ENCODE results near the gene ZBTB4.

The ZBTB4 gene

DNA sequence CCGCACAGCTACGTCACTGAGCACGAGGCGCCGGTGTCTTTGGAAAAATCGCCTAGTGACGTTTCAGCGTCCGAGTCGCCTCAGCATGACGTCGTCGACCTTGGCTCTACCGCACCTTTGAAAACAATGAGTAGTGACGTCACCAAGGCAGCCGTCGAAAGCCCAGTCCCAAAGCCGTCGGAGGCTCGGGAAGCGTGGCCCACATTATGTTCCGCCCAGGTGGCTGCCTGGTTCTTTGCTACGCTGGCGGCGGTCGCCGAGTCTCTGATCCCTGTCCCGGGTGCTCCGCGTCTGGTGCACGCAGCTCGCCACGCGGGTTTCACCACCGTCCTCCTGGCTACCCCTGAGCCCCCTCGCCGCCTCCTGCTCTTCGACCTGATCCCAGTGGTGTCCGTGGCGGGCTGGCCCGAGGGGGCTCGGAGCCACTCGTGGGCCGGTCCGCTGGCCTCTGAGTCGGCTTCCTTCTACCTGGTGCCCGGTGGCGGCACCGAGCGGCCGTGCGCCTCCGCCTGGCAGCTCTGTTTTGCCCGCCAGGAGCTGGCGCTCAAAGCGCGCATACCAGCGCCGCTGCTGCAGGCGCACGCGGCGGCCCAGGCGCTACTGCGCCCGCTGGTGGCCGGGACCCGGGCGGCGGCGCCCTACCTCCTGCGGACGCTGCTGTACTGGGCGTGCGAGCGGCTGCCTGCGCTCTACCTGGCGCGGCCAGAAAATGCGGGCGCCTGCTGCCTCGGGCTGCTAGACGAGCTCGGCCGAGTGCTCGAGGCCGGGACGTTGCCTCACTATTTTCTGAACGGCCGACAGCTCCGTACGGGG lies 42.7 kb downstream of the ZBTB4 start:
- H3K4me3 ChIP-seq (replicated peaks; ENCODE audit: low read depth, low read length): peak overlapping the region; percentile 22
- TF ChIP-seq, protein P1, sequence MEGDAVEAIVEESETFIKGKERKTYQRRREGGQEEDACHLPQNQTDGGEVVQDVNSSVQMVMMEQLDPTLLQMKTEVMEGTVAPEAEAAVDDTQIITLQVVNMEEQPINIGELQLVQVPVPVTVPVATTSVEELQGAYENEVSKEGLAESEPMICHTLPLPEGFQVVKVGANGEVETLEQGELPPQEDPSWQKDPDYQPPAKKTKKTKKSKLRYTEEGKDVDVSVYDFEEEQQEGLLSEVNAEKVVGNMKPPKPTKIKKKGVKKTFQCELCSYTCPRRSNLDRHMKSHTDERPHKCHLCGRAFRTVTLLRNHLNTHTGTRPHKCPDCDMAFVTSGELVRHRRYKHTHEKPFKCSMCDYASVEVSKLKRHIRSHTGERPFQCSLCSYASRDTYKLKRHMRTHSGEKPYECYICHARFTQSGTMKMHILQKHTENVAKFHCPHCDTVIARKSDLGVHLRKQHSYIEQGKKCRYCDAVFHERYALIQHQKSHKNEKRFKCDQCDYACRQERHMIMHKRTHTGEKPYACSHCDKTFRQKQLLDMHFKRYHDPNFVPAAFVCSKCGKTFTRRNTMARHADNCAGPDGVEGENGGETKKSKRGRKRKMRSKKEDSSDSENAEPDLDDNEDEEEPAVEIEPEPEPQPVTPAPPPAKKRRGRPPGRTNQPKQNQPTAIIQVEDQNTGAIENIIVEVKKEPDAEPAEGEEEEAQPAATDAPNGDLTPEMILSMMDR (IDR thresholded peaks at IDR 0.05; ENCODE audit: low read depth, low read length, missing control alignments): peak; percentile 70
- peak; percentile 26 for DNase-seq (ENCODE audit: extremely low read depth, low read depth)

DNA sequence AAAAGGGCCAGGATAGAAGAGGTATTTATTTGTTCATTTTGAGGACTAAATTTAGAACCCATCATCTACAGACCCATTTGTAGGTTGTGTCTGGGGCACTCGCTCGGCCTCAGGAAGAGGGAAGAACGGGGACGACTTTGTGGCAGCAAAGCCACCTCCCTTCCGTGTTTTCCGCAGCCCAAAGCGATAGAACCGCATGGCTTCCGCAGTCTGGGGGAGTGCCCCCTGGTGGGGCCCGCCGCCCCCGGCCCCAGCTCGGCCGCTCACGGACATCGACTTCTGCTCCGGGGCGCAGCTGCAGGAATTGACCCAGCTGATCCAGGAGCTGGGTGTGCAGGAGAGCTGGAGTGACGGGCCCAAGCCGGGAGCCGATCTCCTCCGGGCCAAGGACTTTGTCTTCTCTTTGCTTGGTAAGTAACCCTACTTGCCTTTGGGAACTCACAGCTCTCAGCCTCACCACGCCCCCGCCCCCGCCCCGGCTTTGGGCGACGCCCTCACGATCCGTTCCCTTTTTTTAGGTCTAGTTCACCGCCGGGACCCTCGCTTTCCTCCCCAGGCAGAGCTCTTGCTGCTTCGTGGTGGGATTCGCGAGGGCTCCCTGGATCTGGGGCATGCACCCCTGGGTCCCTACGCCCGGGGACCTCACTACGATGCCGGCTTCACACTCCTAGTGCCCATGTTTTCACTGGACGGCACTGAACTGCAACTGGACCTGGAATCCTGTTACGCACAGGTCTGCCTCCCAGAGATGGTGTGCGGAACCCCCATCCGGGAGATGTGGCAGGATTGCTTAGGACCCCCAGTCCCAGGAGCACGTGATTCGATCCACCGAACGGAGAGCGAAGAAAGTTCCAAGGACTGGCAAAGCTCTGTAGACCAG lies 43.5 kb downstream of the ZBTB4 start:
- DNase-seq (ENCODE audit: extremely low read depth, low read depth): no peak

DNA sequence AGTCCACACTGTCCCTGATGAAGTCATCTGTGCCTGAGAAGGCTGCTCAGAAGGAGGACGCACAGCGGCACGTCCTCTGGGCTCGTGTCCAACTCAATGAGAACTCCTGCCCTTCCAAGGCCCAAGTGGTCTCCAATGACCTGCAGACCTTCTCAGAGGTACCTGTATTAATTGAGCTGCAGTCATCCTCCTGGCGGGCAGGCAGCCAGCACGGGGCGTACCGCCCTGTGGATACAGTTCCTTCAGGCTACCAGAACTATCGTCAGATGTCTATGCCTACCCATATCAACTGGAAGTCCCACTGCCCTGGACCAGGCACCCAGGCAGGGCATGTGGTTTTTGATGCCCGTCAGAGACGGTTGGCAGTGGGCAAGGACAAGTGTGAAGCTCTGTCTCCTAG lies 47.1 kb downstream of the ZBTB4 start:
- no peak for DNase-seq (ENCODE audit: extremely low read depth, low read depth)
- TF ChIP-seq, protein P1 (IDR thresholded peaks at IDR 0.05; ENCODE audit: low read depth, low read length, missing control alignments): no peak
- H3K4me3 ChIP-seq (replicated peaks; ENCODE audit: low read depth, low read length): no peak overlapping the region

More for the DNA sequence above, 43.5 kb downstream of the ZBTB4 start:
- TF ChIP-seq, protein P1 (IDR thresholded peaks at IDR 0.05; ENCODE audit: low read depth, low read length, missing control alignments): peak; percentile 10
- peak overlapping the region; percentile 38 for H3K4me3 ChIP-seq (replicated peaks; ENCODE audit: low read depth, low read length)

DNA sequence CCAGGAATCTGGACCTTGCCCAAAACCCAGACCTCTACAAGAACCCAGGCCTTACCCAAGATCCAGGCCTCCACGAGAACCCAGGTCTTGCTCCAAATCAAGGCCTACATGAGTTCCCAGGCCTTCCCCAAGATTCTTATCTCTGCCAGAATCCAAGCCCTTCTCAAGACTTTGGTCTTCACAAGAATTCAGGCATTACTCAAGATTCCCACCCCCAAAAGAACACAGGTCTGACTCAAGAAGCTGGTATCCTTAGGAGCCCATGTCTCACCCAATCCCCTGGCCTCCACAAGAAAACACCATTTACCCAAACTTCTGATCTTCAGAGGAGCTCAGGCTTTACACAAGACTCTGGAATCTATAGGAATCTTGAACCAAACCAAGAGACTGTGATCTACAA lies 48.2 kb downstream of the ZBTB4 start:
- no peak overlapping the region for H3K4me3 ChIP-seq (replicated peaks; ENCODE audit: low read depth, low read length)
- TF ChIP-seq, protein P1 (IDR thresholded peaks at IDR 0.05; ENCODE audit: low read depth, low read length, missing control alignments): no peak
- DNase-seq (ENCODE audit: extremely low read depth, low read depth): no peak

- H3K4me3 ChIP-seq (replicated peaks; ENCODE audit: low read depth, low read length): no peak overlapping the region
- TF ChIP-seq, protein P1 (IDR thresholded peaks at IDR 0.05; ENCODE audit: low read depth, low read length, missing control alignments): no peak
- DNase-seq (ENCODE audit: extremely low read depth, low read depth): no peak
Observed at GRCh38 chr17:7429722-7430121, 49.7 kb downstream of the ZBTB4 start.

DNA sequence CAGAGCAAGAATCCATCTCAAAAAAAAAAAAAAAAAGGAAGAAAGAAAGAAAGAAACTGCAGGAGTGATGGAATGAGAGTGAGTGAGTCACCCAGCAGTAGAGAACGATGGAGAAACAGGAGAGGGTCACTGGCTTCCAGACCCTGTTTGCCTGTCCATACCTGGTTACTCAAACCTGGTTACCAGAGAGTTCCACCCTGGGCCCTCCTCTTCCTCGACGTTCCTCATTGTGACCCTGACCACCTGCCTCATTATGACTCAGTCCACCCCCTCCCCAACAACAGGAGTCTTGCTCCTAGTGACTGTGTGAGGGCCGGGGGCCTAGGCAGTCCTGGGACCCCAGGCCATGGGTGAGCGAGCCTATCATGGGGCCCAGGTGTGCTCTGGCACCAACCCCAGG lies 50.9 kb downstream of the ZBTB4 start, which contains the start of gene SPEM3:
SPEM3 (plus strand) TSS at position 301 of the 400 bp plus-strand sequence; CDS start at position 347, 46 bp downstream.
- DNase-seq (ENCODE audit: extremely low read depth, low read depth): no peak
- TF ChIP-seq, protein P1 (IDR thresholded peaks at IDR 0.05; ENCODE audit: low read depth, low read length, missing control alignments): no peak
- no peak within 1 kb of the TSS for H3K4me3 ChIP-seq (replicated peaks; ENCODE audit: low read depth, low read length)
